Heart left ventricle (tissue), 13 donors: ENCODE measurements around the gene CCNI.

Source experiments
- CTCF ChIP-seq, 12 donors: fragments of 200-600 bp; sonication (generic) in 4 of 12; IDR thresholded peaks; one replicate each; pipeline versions ENCODE4 v1.5.0 to v1.8.0; 2018 to 2022; ENCODE audit warnings: antibody characterized with exemption in 12 of 12, mild to moderate bottlenecking in 5 of 12
- POLR2A ChIP-seq, 2 donors: fragments of 450-650 bp; IDR thresholded peaks; one replicate each; pipeline ENCODE4 v1.6.1; 2017; ENCODE audit warnings: antibody characterized with exemption in 2 of 2, mild to moderate bottlenecking in 2 of 2, moderate library complexity in 2 of 2
- donor health status: ischemic (EF 13 %, LVEDD 7.1; RV severe dilation, severe dysfunction).
- donor health status: DM: no; HTN: yes; CAD: no.
- donor health status: DM: no; HTN: no; CAD: no.
- donor health status: ischemic (EF 25% LVEDD 6.9; RV normal size, moderate dysfunction).
- donor health status: ischemic (EF 25% LVEDD 5.7; RV mildly dilated, moderate dysfunction).
- donor health status: ischemic (EF 35%, LVEDD 5.7; RV mildly dilated, moderate dysfunction).
- donor health status: nonischemic (EF 11% LVEDD 7.7; RV severe dilation, severe dysfunction).
- donor health status: DM: yes; HTN: yes; CAD: no.
- donor health status: PGD.
- donor health status: ischemic (EF 29% LVEDD 5.4; RV normal size, mild dysfunction).
- donor health status: nonischemic (EF 23%, LVEDD 6.1; RV moderate dilation, normal function).

GRCh38 chr4:77003400-77003799, 72.4 kb downstream of the CCNI start:
- TF ChIP-seq POLR2A (IDR thresholded peaks at IDR 0.05) (no peak), CTCF (IDR thresholded peaks at IDR 0.05) (no peak)
